Bronchial epithelial cell (primary cell): ENCODE measurements around the gene RPTOR. TPM values are rescaled to one million over a fixed set of nuclear protein-coding genes. Genes with fewer than 3 reads are reported as not detected.

Experiments used
- DNase-seq: peaks from one replicate; pipeline ENCODE4 v3.0.0-alpha.2; 2010; ENCODE audit warnings: low read depth
- FAIRE-seq: peaks from 2 replicates; lab custom pipeline; 2011; peaks lifted over from hg19 to GRCh38; lab: Jason Lieb, UNC
- H3K27me3 ChIP-seq: 2 replicates; pipeline ENCODE4 v1.5.1; 2011; ENCODE audit warnings: low read length; ENCODE audit not compliant: control insufficient read depth, insufficient read depth
- H3K36me3 ChIP-seq: 2 replicates; pipeline ENCODE4 v1.5.1; 2011; ENCODE audit warnings: low read length; ENCODE audit not compliant: control insufficient read depth, insufficient read depth
- H3K4me3 ChIP-seq: 2 replicates; pipeline ENCODE4 v1.5.1; 2011; ENCODE audit warnings: mild to moderate bottlenecking, low read depth, low read length, control low read depth
- CTCF ChIP-seq: IDR thresholded peaks from 2 replicates; pipeline ENCODE4 v1.5.1; 2011; ENCODE audit warnings: mild to moderate bottlenecking, moderate library complexity, low read length, control low read depth, inconsistent platforms; ENCODE audit not compliant: insufficient read depth, severe bottlenecking
- total RNA-seq: library from RNA; depleted of rRNA; stranded (reverse); fragments of >200 nt; gene quantifications from 2 replicates; pipeline ENCODE4 v1.2.1, GENCODE V29; 2014

The RPTOR gene
- total RNA-seq, 1 donor from 2014 or later, result 14.0 TPM

GRCh38 chr17:80716986-80717719 is 172.5 kb downstream of the RPTOR start:
- FAIRE-seq (no peak), DNase-seq (no peak)
- H3K27me3 ChIP-seq, result no peaks in the 10 kb centered on the region
- no peak for TF ChIP-seq CTCF
- no peaks in the 10 kb centered on the region for H3K36me3 ChIP-seq
- no peak overlapping the region for H3K4me3 ChIP-seq

- no peak for TF ChIP-seq CTCF
- DNase-seq (no peak), FAIRE-seq (no peak)
- Histone ChIP-seq H3K4me3 (no peak overlapping the region), H3K36me3 (no peaks in the 10 kb centered on the region), H3K27me3 (no peaks in the 10 kb centered on the region)
Measured at GRCh38 chr17:80717720-80718083, 173.1 kb downstream of the RPTOR start.

- Histone ChIP-seq H3K4me3 (no peak overlapping the region), H3K36me3 (no peaks in the 10 kb centered on the region), H3K27me3 (no peaks in the 10 kb centered on the region)
- DNase-seq (no peak), FAIRE-seq (no peak)
- TF ChIP-seq CTCF, result no peak
Measured at GRCh38 chr17:80718428-80718827, 173.8 kb downstream of the RPTOR start.

GRCh38 chr17:80719449-80719848 is 174.8 kb downstream of the RPTOR start:
- no peak overlapping the region for H3K4me3 ChIP-seq
- FAIRE-seq, result no peak
- H3K27me3 ChIP-seq, result no peaks in the 10 kb centered on the region
- H3K36me3 ChIP-seq, result no peaks in the 10 kb centered on the region
- TF ChIP-seq CTCF, result no peak
- DNase-seq, result no peak

GRCh38 chr17:80720610-80721577 is 176.3 kb downstream of the RPTOR start:
- H3K4me3 ChIP-seq, result no peak overlapping the region
- H3K27me3 ChIP-seq, result no peaks in the 10 kb centered on the region
- no peak for FAIRE-seq
- no peaks in the 10 kb centered on the region for H3K36me3 ChIP-seq
- peak; percentile 84 for DNase-seq
- no peak for TF ChIP-seq CTCF
